GM21576 (cell line): Measurements from ENCODE around the gene UBE2J1.
"Not testable (repeated sequence)": the region's sequence is repeated elsewhere in the genome, so short reads cannot be mapped to it uniquely, and the experiment has no call there.

Source experiments
- ATAC-seq: cut with Tn5 transposase; IDR thresholded peaks from one replicate; pipeline ENCODE4 v1.9.1; 2021; ENCODE audit warnings: mild to moderate bottlenecking, moderate library complexity; ENCODE audit not compliant: unreplicated experiment

UBE2J1 gene

GRCh38 chr6:89352278-89353117, at the start of gene UBE2J1:
TSS of gene UBE2J1 (minus strand) at chr6:89352722. CDS start at chr6:89352569, 153 bp downstream.
- peak; percentile 21 for ATAC-seq

- no peak for ATAC-seq
Measured at GRCh38 chr6:89400912-89401399, 48.4 kb upstream of the UBE2J1 start.

- ATAC-seq, result no peak
Measured at GRCh38 chr6:89400050-89400449, 47.5 kb upstream of the UBE2J1 start.

- no peak for ATAC-seq
Measured at GRCh38 chr6:89398762-89399525, 46.4 kb upstream of the UBE2J1 start.

GRCh38 chr6:89397884-89398283, 45.4 kb upstream of the UBE2J1 start:
- ATAC-seq, result not testable (repeated sequence)

GRCh38 chr6:89393659-89394058, 41.1 kb upstream of the UBE2J1 start:
- no peak for ATAC-seq

GRCh38 chr6:89392823-89393222, 40.3 kb upstream of the UBE2J1 start:
- ATAC-seq, result no peak

- no peak for ATAC-seq
Measured at GRCh38 chr6:89388846-89389245, 36.3 kb upstream of the UBE2J1 start.

GRCh38 chr6:89387516-89388201, 35.1 kb upstream of the UBE2J1 start:
- ATAC-seq, result peak; percentile 94

- ATAC-seq, result peak; percentile 16
Measured at GRCh38 chr6:89386917-89387491, 34.5 kb upstream of the UBE2J1 start.

GRCh38 chr6:89385846-89386245, 33.3 kb upstream of the UBE2J1 start:
- no peak for ATAC-seq

GRCh38 chr6:89385156-89385667, 32.7 kb upstream of the UBE2J1 start:
- peak; percentile 30 for ATAC-seq

- ATAC-seq, result no peak
Measured at GRCh38 chr6:89381031-89381430, 28.5 kb upstream of the UBE2J1 start.

- ATAC-seq, result no peak
Measured at GRCh38 chr6:89379281-89379680, 26.8 kb upstream of the UBE2J1 start.

GRCh38 chr6:89378628-89379027, 26.1 kb upstream of the UBE2J1 start:
- ATAC-seq, result no peak

- ATAC-seq, result peak; percentile 70
Measured at GRCh38 chr6:89375427-89376267, 23.1 kb upstream of the UBE2J1 start.

GRCh38 chr6:89372506-89372901, 20.0 kb upstream of the UBE2J1 start:
- ATAC-seq, result peak; percentile 46

- ATAC-seq, result peak; percentile 61
Measured at GRCh38 chr6:89371849-89372505, 19.5 kb upstream of the UBE2J1 start.

GRCh38 chr6:89368999-89369398, 16.5 kb upstream of the UBE2J1 start:
- ATAC-seq, result no peak
